Fibroblast of peridontal ligament (primary cell): ENCODE data around the gene HERC4.
A peak's percentile ranks its signal among the peaks of the same experiment; 100 is the strongest.
"Not testable (repeated sequence)": the region's sequence is repeated elsewhere in the genome, so short reads cannot be mapped to it uniquely, and the experiment has no call there.

ENCODE experiments used
- DNase-seq: peaks from one replicate; pipeline ENCODE4 v3.0.0-alpha.2; 2010; ENCODE audit errors: extremely low read depth

The HERC4 gene

DNA sequence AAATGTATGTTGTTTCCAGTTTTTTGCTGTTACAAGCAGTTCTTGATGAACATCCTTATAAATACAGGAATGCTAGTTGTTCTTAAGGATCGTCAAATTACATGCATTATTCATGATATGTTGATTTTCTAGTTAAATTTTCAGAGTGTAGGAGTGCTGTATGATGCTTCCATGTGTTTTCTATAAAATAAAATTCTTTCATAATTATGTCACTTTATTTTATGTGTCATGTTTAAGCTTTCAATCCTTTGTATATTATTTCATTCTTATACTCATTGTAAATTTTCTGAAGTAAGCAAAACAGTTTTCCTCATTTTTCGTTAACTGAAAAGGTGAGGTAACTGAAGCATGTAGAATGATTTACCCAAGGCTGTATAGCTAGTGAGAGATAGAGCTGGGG is 17.4 kb upstream of the HERC4 start:
- DNase-seq: no peak

DNA sequence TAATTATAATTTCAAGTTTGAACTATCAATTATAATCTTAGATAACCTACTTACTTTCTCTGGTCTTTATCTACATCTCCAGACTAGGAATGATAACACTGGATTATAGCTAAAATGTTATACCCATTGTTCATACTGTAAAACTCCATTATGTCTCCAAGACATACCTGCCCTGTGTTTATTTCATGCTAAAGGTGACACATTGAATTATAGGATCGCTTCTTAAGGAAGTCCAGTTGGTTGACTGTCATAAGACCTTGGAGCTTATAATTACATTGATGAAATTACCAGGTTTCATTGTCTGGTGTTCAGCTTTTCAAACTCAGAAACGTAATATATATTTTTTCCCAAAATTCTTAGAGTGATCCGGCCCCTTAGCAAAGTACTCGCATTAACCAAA is 15.5 kb upstream of the HERC4 start:
- DNase-seq: no peak

DNA sequence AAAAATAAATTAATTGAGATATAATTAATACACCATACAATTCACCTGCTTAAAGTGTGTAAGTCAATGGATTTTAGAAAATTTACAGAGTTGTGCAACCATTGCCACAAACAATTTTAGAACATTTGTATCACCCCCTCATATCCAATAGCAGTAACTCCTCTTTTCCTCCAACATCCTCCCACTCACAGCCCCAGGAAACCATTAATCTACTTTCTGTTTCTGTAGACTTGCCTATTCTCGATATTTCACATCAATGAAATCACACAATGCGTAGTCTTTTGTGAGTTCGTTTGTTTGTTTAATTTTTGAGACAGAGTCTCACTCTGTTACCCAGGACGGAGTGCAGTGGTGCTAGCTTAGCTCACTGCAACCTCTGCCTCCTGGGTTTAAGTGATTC is 13.7 kb upstream of the HERC4 start:
- DNase-seq: peak; percentile 46

DNA sequence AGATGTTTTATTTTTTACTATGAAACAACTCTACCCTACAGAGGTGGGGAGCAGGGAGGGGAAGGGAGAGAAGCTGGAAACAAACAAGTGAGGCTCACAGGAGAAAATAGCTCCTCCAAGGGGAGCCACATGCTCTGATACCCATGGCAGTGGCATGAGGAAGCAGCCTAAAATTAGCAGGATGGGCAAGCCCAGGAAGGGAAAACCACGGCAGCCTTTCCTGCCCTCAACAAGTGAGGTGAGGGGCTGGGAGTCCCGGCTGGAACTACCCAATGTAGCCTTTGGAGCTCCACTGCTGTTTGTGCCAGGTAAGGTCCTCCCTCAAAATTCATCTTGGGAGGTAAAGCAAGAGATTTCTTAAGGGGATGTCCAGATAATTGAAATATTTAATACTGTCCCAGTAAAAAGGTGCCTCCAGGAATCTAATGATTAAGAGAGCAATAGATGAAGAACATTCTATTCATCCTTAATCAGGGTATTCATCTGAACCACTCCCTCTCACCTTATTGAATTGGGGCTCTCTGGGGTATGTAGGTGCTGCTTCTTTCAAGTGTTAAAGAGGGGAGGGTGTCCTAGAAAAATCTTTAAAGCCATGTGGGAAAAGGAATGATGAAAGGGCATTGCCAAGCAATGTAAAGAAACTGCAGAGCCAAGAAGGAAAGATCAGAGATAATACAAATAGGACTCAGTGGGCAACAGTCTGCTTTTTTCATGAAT is 12.8 kb upstream of the HERC4 start:
- no peak for DNase-seq

DNA sequence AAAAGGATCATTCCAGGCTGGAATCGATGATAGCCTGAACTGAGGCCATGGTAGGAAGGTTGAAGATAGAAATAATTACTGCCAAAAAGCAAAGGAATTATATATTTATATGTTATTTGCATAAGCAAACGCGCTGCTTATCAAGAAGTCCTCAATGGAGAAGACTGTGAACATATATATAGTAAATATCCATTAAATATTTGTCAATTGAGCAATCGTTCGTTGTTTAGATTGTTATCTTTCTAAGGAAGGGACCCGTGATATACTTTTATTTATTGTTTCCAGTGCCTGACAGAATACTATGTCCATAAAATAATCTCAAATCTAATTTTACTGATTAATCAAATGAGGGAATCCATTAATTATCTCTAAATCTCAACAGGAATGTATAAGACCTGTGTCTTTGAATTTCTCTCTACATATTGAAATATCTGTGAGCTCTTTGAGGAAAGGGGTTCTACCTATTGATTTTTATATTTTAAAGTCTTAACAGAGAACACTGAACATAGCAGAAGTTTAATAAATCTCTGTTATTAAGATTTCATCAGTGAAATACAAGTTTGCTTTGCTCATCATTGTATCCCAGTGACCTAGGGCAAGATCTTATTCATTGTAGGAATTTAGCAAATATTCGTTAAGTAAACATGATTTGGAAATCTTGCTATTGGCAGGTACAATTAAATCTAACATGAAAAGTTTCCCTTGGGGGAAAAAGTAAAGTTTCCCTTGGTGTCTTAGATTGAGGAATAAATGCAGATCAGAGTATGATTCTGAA is 12.0 kb upstream of the HERC4 start:
- no peak for DNase-seq

DNA sequence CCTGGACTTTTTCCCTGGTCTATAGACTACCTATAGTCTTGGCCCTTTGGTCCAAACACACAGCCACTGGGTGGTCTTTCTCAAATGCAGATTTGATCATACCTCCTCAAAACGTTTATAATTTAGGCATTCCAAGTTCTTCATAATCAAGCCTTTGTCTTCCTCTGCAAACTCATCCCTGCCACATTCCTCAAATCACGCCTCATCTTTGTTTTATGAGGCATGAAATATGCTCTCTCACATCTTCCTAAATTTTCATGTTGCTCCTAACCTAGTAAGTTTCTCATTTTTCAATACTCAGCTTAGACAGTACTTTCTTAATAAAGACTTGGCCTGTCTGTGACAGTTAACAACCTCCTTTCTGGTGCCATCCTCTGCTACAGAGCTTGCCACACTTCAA is 10.9 kb upstream of the HERC4 start:
- DNase-seq: no peak

DNA sequence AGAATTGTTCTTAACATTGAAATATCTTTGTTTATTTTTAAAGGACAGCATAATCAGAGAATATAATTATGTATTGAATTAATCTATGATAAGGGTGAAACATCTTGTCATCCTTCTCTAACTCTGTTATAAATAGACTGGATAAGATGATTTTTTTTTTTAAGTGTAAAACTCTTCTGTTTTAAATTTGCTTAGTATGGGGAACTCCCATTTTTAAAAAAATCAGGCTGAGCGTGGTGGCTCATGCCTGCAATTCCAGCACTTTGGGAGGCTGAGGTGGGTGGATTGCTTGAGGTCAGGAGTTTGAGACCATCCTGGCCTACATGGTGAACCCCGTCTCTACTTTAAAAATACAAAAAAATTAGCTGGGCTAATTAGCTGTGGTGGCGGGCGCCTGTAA is 9.4 kb upstream of the HERC4 start:
- no peak for DNase-seq

DNA sequence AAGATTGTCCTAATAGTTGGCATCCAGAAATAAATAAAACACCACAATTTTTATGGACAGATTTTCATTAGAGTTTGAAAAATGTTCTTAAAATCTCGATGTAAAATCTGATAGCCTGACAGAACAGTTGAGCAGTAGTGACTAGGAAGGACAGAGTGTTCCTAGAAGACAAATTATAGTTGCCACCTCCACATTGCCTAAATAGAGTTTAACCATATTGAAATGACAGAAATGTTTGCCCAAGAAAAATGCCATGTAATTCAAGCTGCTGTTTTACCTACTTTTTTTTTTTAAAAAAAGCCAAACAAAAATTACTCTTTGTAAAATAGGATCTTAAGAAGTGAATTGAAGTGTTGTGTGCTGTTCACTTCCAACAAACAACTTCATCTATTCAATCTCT is 8.9 kb upstream of the HERC4 start:
- no peak for DNase-seq

DNA sequence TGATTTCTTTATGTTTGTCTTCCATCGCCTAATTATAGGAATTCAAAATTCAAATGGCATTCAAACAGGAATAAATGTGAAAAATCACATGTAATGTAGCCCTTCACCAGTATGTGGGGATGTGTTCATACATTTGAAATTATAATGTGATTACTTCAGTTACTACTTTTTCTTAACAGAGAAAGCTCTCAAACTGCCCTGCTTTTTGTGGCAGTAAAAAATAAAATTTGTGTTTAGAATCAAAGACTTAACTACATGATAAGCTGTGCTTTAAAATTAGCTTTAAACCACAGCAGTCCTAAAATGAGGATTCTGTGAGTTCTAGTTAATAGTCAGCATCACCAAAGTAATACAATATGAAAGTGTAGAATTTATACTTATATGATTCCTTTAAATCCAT is 7.8 kb upstream of the HERC4 start:
- peak; percentile 81 for DNase-seq

DNA sequence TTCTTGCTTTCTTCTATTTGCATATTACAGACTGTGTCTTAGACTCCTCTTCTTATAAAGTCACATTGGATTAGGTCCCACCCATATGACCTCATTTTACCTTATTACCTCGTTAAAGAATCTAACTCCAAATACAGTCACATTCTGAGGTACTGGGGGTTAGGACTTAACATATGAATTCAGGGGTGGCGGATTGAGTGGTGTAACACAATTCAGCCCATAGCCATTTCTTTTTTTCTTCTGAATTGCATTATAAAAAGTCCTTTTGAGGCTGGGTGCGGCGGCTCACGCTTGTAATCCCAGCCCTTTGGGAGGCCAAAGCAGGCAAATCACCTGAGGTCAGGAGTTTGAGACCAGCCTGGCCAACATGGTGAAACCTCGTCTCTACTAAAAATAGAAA is 6.8 kb upstream of the HERC4 start:
- DNase-seq: no peak

DNA sequence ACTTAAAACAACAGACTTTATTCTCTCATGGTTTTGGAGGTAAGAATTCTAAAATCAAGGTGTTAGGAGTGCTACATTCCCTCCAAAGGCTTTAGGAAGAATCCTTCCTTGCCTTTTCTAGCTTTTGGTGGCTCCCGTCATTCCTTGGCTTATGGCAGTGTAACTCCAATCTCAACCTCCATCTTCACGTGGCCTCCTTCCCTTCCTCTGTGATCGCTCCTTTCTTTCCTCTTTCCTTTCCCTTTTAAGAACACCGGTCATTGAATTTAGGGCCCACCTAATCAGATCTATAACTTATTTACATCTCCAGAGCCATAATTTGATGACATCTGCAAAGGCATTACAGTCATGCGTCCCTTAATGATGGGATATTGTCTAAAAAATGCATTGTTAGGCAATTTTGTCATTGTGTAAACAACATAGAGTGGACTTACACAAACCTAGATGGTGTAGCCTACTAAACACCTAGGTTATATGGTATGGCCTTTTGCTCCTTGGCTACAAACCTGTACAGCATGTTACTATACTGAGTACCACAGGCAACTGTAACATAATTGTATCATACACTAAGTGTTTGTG is 5.9 kb upstream of the HERC4 start:
- DNase-seq: no peak

DNA sequence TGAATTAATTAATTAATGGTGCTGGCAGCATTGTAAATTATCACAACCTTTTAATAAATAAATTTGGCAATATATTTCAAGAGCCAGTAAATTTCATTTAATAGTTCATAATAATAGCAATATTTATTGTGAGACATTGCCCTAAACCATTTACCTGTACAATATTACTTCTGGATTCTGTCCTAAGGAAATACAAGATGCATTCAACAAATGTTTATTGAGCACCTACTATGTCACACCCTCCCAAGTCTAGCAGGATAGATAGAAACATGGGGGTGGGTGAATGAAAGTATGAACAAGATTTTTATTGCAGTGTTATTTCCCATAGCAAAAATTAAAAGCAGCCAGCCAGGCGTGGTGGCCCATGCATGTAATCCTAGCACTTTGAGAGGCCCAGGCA is 4.4 kb upstream of the HERC4 start:
- no peak for DNase-seq

DNA sequence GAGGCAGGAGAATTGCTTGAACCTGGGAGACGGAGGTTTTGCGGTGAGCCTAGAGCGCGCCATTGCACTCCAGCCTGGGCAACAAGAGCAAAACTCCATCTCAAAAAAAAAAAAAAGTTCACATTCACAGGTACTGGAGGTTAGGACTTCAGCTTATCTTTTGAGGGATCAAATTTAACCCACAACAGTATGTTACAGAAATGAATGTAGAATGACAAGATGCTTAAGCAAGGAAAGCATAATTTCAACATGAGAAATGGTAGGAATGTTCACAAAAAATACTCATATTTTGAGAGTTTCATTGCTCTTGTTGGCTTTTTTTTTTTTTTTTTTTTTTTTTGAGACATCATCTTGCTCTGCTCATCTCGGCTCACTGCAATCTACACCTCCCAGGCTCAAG is 1.9 kb upstream of the HERC4 start:
- no peak for DNase-seq

DNA sequence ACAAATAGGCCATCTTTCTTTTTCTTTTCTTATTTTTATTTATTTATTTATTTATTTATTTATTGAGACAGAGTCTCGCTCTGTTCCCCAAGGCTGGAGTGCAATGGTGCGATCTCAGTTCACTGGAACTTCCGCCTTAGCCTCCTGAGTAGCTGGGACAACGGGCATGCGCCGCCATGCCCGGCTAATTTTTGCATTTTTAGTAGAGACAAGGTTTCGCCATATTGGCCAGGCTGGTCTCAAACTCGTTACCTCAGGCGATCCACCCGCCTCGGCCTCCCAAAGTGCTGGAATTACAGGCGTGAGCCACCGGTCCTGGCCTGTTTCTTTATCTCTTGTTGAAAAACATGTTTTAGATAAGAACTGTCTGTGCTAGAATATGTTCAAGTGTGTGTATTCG is 998 bp upstream of the HERC4 start:
- DNase-seq: not testable (repeated sequence)

DNA sequence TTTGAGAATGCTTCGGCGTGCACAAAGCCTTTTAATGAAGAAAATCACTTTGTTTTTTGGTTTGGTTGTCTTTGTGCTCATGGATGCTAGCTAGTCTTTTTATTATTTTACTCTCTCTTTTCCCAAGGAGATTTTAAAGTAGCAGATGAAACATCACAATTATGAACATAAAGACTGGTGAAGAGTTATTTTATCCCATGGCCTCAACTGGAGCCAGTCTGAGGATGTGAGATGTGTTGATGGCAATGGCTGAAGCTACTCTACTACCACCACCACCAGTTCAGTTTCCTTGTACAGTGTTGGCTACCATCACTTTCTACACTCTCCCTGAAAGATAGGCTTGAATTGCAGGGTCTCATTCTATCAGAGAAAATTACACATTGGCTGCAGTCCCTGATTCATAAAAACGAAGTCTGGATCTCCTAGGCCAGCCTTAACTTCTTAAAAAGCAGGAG is 494 bp upstream of the HERC4 start:
- DNase-seq: no peak

DNA sequence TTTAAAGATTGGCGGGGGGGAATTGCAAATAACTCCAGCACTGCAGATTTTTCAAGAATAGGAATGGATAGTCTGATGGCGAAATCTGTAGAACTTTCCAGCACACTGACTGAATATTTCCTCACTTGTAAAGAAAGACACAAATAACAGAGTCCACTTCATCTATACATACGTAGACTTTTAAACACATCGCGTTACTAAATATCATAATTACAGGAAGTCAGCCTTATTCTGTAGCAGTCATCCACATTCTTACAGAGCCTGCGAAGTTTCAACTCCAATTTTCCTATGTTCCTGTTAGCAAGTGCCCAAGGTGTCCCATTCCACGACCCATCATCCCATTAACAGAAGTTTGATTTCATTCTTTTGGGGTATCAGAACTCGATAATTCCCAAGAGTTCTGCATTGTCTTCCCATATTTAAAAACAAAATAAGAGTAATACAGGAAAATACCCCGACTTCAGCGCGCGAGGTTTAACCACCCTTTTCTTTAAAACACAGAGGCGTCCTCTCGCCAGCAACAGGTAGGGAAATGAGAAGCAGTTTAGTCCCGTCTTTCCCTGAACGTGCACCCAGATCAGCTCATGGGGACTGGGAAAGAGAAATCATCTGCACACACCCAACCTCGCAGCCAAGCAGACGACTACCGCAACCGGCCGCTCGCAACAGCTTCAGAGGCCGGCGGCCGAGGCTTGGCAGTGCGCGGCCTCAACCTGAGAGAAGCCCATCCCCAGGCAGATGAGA is 880 bp downstream of the HERC4 start:
- peak; percentile 40 for DNase-seq

DNA sequence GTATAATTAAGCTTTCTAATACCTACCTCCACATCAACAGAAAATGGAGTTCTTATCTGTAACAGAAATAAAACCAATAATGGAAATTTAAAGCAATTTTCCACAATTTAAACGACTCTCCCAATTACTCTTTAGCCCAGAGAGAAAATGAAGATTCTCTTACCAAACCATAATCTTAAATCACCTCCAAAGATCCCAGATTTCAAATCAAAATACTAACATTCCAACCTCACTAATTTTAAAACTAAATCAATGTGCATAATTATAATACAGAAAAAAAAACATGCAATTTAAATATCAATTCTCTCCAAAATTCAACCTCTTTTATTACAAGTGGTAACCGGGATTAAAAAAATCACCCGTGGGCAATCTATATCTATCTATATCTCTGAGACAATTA is 1.5 kb downstream of the HERC4 start:
- no peak for DNase-seq

DNA sequence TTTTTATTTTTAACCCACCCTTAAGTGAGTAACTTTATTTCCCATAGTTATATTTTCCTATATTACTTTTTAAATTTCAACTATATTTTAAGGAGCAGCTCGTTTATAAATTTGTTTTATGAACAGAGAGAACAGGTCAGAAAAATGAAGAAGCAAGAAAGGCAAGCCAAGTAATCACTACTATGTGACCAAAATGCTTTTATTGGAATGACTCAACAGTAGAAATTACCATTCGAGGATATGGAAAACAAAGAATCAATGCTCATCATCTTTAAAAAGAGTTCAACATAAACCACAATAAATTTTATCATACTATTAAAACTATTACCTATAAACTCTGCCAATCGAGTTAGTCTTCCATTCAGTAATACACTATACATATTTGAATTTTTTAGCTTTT is 7.6 kb downstream of the HERC4 start:
- no peak for DNase-seq

DNA sequence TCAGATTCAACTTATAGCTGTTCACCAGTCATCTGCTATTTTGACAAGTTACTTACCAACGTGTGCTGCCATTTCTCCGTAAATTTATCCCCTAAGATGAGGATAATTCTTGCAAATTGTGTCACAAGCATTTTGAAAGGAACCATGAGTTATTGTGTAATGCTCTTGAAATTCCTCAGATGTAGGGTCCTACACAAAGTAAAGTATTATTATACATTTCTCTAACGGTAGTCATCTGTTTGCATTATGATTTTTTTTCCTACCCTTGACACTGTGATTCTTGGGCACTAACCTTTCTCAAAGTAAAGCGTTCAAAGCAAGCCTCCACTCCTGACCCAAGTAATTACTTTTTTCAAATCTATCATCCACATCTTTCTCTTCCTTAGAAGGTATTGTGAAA is 8.1 kb downstream of the HERC4 start:
- peak; percentile 55 for DNase-seq

DNA sequence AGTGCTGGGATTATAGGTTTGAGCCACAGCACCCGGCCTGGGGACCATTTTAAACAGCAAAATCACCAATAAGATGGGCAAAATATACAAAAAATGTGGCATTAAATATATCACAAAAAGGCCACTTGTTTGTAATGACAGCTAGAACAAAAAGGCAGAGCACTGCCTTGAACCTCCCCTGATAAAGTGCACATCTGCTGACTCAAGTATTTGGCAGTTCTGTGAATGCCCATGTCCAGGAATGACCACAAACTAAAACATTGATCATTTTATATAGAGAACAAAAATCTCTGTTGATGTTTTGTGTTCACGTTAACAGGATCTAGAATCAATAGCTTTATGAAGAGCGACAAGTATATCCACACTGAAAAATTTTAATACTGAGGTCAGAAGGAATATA is 21.5 kb downstream of the HERC4 start:
- peak; percentile 64 for DNase-seq

DNA sequence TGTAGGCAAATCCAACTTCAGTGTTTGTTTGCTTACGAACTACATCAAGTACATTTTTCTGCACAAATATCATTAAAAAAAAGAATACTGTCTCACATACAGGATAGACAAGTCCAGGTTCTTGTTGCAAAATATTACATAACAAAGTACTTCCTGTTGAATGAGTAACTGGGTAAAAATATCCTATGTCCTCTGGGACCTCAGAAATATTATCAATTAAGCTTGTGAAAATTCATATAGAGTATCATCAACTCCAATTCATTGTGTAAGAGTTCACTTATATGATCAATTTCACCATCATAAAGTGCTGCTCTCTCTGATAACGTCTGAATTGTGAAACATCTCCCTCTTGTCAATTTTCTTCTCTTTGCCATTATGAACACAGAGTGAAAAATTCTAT is 22.6 kb downstream of the HERC4 start:
- no peak for DNase-seq

DNA sequence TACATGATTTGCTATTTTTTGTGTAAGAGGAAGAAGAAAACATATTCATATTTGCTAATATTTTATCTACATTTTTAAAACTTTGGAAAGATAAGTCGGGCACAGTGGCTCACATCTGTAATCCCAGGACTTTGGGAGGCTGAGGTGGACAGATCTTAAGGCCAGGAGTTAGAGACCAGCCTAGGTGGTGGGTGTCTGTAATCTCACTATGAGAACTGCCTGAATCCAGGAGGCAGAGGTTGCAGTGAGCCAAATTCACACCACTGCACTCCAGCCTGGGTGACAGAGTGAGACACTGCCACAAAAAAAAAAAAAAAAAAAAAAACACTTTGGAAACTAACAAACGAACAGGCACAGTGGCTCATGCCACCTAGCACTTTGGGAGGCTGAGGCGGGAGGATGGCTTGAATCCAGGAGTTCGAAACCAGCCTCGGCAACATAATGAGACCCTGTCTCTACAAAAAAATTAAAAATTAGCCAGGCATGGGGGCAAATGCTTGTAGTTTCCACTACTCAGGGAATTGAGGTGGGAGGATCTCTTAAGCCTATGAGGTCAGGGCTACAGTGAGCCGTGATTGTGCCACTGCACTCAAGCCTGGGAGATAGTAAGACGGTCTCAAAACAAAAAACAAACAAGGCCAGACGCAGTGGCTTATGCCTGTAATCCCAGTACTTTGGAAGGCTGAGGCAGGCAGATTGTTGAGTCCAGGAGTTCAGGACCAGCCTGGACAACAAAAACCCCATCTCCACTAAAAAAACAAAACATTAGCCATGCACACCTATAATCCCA is 25.6 kb downstream of the HERC4 start:
- no peak for DNase-seq
